ENCODE data around the gene DENND5A. TPM values are rescaled to one million over a fixed set of nuclear protein-coding genes. Genes with fewer than 3 reads are reported as not detected.

DENND5A gene
- polyA plus RNA-seq, 3 donors, result 24.4 to 291 (median 37.5) TPM

DNA sequence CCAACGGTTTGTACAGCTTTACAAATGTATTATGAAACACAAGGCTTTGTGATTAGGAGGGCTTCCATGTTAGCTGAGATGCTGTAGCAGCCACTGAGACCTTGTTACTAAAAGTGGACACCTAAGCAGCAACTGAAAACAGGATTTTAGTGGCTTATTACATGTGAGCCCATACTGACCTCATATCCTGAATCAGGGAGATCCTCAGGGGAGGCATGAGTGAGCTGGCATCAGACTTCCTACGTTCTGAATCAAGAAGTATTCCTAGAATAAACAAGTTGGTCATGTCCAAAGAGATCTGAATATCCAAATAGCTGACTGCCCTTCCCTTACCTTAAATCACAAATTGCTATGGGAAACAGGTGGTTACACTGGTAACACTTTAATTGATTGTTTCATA, 114.6 kb downstream of the DENND5A start:
- H3K36me3 Mint-ChIP-seq, result peaks cover 81 to 88% of the 10 kb centered on the region in 2 donors
- intact Hi-C loops (cut with micrococcal nuclease), result loop anchor here in 1 of 2 donors (10.0 kb wide), 1 partner anchor 146 kb away; the partner anchor contains the start of gene NRIP3
- no peak for DNase-seq
- TF ChIP-seq, protein P1, sequence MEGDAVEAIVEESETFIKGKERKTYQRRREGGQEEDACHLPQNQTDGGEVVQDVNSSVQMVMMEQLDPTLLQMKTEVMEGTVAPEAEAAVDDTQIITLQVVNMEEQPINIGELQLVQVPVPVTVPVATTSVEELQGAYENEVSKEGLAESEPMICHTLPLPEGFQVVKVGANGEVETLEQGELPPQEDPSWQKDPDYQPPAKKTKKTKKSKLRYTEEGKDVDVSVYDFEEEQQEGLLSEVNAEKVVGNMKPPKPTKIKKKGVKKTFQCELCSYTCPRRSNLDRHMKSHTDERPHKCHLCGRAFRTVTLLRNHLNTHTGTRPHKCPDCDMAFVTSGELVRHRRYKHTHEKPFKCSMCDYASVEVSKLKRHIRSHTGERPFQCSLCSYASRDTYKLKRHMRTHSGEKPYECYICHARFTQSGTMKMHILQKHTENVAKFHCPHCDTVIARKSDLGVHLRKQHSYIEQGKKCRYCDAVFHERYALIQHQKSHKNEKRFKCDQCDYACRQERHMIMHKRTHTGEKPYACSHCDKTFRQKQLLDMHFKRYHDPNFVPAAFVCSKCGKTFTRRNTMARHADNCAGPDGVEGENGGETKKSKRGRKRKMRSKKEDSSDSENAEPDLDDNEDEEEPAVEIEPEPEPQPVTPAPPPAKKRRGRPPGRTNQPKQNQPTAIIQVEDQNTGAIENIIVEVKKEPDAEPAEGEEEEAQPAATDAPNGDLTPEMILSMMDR (IDR thresholded peaks at IDR 0.05), result no peak
- no peaks in the 10 kb centered on the region for H3K9me3 Mint-ChIP-seq
- no peaks in the 10 kb centered on the region for H3K9me3 ChIP-seq (replicated peaks in 1 of 2; ENCODE audit: control insufficient read depth in 1 of 2, insufficient read depth in 1 of 2, low read length in 2 of 2)
- no peak overlapping the region for H3K9ac ChIP-seq (ENCODE audit: insufficient read depth, low read length, poor library complexity, severe bottlenecking)
- no peaks in the 10 kb centered on the region for H3K27me3 ChIP-seq (ENCODE audit: control insufficient read depth in 2 of 2, insufficient read depth in 2 of 2, low read length in 2 of 2)
- H3K27ac Mint-ChIP-seq, result no peak overlapping the region
- H3K4me3 ChIP-seq (replicated peaks in 1 of 3; ENCODE audit: low read depth in 2 of 3, low read length in 3 of 3), result no peak overlapping the region
- no CpG with 5 or more reads among the region's 2 CpGs for WGBS (ENCODE audit: insufficient coverage)
- H3K36me3 ChIP-seq (replicated peaks in 1 of 2; ENCODE audit: control insufficient read depth in 1 of 2, insufficient read depth in 2 of 2, low read length in 2 of 2), result peaks cover 79 to 96% of the 10 kb centered on the region in 2 donors
- H4K20me1 ChIP-seq (ENCODE audit: insufficient read depth, low read length), result peaks cover 16% of the 10 kb centered on the region
- no peak overlapping the region for H3K4me2 ChIP-seq (replicated peaks; ENCODE audit: extremely low read depth, low read length, poor library complexity, severe bottlenecking)
- H3K4me1 ChIP-seq (ENCODE audit: control insufficient read depth in 1 of 2, insufficient read depth in 2 of 2, low read length in 2 of 2), result no peaks in the 10 kb centered on the region
- H3K27ac ChIP-seq (ENCODE audit: low read depth in 1 of 2, low read length in 2 of 2), result no peak overlapping the region
- no peaks in the 10 kb centered on the region for H3K4me1 Mint-ChIP-seq
- H3K4me3 Mint-ChIP-seq, result no peak overlapping the region
- no peaks in the 10 kb centered on the region for H3K79me2 ChIP-seq (ENCODE audit: insufficient read depth, low read length)
- H3K27me3 Mint-ChIP-seq (ENCODE audit: low read depth in 3 of 3), result peaks cover 0 to 2% (median 0%) of the 10 kb centered on the region in 3 donors
- no peak overlapping the region for H2AFZ ChIP-seq (ENCODE audit: insufficient read depth, low read depth, low read length, poor library complexity, severe bottlenecking)

DNA sequence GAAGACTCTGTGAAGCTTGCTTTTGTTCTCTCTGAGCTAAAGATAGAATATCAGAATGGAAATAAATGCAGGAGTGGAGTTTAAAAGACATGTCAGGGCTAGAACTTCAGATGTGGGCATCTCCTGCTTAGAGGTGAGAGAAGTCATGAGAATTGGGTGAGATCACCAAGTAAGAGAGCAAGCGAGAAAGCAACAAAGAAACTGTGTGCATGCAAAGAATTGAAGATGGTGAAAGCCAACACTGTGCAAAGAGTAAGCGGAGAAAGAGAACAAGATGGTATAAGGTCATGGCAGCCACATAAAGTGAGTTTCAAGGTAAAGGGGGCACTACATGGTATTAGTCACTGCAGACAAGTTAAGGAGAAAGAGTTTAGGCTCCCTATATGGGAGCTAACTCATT, 116.4 kb downstream of the DENND5A start:
- H3K4me3 ChIP-seq (replicated peaks in 1 of 3; ENCODE audit: low read depth in 2 of 3, low read length in 3 of 3), result no peak overlapping the region
- intact Hi-C loops (cut with micrococcal nuclease), result no loop called here
- no peak for DNase-seq
- no peak overlapping the region for H2AFZ ChIP-seq (ENCODE audit: insufficient read depth, low read depth, low read length, poor library complexity, severe bottlenecking)
- no peak overlapping the region for H3K27ac ChIP-seq (ENCODE audit: low read depth in 1 of 2, low read length in 2 of 2)
- no peaks in the 10 kb centered on the region for H3K79me2 ChIP-seq (ENCODE audit: insufficient read depth, low read length)
- 100% methylated on average over 2 of the region's 2 CpGs for WGBS (ENCODE audit: insufficient coverage)
- Mint-ChIP-seq H3K36me3 (peaks cover 91 to 95% of the 10 kb centered on the region in 2 donors), H3K27ac (no peak overlapping the region), H3K4me1 (no peaks in the 10 kb centered on the region), H3K9me3 (no peaks in the 10 kb centered on the region), H3K27me3 (ENCODE audit: low read depth in 3 of 3) (peaks cover 0 to 2% (median 0%) of the 10 kb centered on the region in 3 donors), H3K4me3 (no peak overlapping the region)
- H3K4me2 ChIP-seq (replicated peaks; ENCODE audit: extremely low read depth, low read length, poor library complexity, severe bottlenecking), result no peak overlapping the region
- H4K20me1 ChIP-seq (ENCODE audit: insufficient read depth, low read length), result peaks cover 16% of the 10 kb centered on the region
- H3K4me1 ChIP-seq (ENCODE audit: control insufficient read depth in 1 of 2, insufficient read depth in 2 of 2, low read length in 2 of 2), result no peaks in the 10 kb centered on the region
- TF ChIP-seq, protein P1 (IDR thresholded peaks at IDR 0.05), result no peak
- H3K36me3 ChIP-seq (replicated peaks in 1 of 2; ENCODE audit: control insufficient read depth in 1 of 2, insufficient read depth in 2 of 2, low read length in 2 of 2), result peaks cover 94 to 100% of the 10 kb centered on the region in 2 donors
- H3K9me3 ChIP-seq (replicated peaks in 1 of 2; ENCODE audit: control insufficient read depth in 1 of 2, insufficient read depth in 1 of 2, low read length in 2 of 2), result no peaks in the 10 kb centered on the region
- H3K27me3 ChIP-seq (ENCODE audit: control insufficient read depth in 2 of 2, insufficient read depth in 2 of 2, low read length in 2 of 2), result no peaks in the 10 kb centered on the region
- no peak overlapping the region for H3K9ac ChIP-seq (ENCODE audit: insufficient read depth, low read length, poor library complexity, severe bottlenecking)

Measured in CD14-positive monocyte (primary cell).